HPDE6-E6E7 (cell line): ENCODE measurements around the gene HIGD1B.
A peak's percentile ranks its signal among the peaks of the same experiment; 100 is the strongest.

Experiments
- DNase-seq: peaks from one replicate; pipeline ENCODE4 v3.0.0; 2011; ENCODE audit warnings: missing footprints; ENCODE audit errors: extremely low spot score

The HIGD1B gene

DNA sequence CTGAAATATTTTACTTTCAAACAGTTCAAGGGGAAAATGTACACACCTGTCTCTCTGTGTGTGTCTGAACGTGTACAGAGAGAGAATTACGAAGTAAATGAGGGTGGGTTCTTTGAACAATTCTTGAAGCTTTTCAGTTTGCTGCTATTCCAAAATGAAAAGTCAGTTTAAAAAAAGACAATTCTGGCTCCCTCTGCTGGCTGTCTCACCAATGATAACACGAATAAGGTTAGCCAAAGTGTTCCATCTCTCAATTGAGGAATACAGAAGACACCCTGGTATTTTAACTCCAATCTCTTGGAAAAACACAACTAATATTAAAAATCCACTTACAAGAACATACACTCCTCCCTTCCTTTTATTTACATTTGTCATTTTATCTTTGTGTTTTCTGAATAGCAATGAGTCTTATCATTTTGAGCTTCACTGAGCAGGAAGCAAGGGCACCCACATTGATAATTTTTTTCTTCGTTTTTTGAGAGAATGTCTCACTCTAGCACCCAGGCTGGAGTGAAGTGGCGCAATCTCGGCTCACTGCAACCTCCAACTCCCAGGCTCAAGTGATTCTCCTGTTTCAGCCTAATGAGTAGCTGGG is 31.0 kb downstream of the HIGD1B start:
- DNase-seq, result peak; percentile 32

DNA sequence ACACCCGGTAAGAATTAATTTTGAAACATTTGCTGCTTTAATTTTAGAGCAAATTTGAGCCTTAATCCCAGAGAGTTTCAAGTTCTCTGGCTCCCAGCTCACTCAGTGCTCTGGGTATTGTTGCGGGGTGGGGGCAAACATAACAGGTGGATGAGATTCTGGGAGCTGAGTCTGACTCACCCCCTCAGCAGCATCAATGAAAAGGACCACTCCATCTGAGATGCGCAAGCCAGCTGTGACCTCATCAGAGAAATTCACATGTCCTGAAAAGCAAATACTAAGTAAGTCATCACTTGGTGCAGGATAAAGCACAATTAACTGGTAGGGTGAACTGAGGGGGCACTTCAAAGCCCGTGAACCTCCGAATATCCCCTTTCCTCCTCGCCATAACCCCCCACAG is 31.7 kb downstream of the HIGD1B start:
- no peak for DNase-seq

DNA sequence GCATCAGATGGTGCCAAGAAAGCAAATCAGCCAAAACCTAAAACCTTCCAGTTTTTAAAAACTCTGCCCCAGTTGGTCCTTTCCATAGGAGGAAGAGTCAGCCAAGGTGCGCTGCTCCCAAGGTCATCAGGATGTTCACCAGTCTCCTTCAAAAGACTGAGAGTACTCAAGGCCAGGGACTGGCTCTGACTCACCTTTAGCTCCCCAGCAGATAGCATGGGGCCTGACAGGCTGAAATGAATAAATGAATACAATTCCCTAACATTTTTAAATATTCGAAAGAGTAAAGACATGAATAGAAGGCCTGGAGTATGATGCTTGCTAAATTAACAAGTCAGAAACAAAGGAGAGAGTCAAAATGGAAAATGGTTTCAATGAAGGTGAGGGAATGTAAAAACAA is 32.4 kb downstream of the HIGD1B start:
- DNase-seq, result no peak

DNA sequence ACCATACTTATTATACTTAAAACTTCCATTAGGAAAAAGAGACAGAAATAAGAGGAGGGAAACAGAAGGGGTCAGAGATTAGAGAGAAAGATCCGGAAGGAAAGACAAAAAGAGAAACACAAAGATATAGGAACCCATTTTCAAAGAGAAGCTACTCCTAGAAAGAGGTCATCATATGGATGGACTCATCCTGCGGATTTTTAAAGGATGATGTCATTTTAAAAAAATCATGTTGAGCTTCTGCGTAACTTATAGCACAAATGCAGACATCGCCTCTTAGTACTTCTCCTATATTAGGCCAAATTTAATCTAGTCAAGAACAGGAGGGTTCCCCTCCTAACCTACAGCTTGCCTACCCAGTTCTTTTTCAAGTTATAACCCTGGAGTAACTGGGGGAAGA is 33.5 kb downstream of the HIGD1B start:
- DNase-seq, result no peak

DNA sequence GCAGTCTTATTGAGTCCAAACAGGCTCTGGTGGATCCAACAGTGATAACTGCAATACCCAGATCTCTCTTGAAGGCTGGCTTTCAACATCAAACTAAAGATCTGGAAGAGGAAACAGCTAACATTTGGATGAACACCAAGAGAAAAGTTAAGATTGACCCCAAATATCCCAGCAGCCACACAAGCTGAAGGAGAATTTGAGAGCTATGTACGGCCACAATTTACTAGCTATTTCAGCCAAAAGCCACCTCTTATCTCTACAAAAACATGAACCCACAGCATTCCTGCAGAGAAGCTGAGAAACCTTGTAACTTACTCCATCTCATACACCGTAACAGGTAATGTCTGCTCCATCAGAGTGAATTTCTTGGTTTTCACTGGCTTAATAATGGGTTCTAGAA is 37.3 kb downstream of the HIGD1B start:
- no peak for DNase-seq

DNA sequence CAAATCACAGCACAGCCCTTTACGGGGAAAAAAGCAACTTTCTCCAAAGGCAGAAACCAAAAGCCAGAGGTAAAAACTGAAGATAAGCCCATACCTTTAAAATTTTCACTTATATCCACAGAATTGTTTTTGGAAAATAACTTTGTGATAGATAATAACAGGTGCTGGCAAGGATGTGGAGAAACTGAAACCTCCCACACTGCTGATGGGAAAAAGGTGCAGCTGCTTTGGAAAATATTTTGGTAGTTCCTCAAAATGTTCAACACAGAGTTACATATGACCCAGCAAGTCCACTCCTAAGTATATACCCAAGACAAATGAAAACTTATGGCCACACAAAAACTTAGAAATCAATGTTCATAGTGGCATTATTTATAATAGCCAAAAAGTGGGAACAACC is 39.3 kb downstream of the HIGD1B start:
- no peak for DNase-seq

DNA sequence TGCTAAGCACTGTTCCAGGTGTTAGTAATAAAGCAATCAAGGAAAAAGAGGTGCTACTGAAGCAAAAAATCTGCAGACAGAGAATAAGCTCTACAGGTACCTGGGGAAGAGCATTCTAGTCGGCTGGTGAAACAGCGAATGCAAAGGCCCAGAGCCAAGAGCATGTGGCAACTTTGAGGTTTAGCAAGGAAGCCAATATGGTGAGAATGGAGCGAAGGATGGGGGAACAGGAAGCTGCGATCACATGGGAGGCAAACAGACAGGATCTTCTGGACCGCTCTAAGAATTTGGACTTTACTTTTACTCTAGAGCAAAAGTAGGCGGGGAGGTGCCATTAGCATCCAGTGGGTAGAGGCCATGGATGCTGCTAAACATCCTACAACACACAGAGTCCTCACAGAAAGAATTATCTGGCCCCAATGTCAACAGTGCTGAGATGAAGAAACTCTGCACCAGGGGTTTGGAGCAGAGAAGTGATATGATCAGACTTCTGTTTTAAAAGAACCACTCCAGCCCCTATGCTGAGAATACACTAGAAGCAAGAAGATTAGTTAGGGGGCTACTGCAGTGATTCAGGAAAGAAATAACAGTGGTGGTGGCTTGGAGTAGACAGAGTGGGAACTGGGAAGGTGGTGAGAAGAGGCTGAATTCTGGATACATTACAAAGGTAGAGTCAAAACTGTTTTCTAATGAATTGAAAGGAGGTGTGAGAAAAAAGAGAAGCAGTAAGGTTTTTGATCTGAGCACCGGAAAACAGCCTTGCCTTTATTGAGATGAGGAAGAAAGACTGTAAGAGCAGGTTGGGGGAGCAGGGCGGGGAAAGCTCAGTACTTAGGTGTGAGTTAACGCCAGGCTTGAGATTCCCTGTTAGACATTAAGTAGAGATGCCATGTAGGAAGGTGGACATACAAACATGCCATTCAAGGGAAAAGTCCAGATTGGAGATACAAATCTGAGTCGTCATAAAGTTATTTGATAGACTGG is 40.6 kb downstream of the HIGD1B start:
- DNase-seq, result no peak

DNA sequence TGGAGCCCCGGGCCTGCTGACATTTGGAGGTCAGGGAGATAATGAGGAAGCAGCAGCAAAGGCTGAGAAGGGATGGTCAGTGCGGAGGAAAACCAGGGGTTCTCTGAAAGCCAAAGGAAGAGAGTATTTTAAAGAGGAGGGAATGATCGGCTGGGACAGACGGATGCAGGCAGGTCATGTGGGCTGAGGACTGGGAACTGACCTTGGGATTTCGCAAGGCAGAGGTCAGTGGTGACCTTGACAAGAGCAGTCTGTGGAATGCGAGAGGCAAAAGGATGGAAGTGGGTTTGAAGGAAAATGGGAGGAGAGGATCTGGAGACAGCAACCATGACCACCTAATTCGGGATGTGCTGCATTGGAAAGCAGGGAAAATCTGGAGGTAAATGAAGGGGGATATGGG is 41.3 kb downstream of the HIGD1B start:
- no peak for DNase-seq

DNA sequence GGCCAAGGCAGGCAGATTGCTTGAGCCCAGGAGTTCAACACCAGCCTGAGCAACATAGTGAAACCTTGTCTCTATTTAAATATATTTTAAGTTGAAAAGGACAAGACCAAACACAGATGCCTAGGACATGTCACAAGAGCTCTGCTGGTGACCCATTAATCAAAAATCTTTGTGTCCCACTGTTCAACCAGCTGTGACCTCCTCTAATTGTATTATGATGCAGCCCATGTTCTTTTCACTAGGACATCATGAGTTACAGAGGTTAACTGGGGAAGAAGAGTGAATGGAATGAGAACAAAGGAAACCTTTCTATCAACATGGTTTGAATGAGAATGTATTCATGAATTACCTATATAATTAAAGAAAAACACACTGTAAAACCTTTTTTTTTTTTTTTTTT is 44.6 kb downstream of the HIGD1B start:
- no peak for DNase-seq

DNA sequence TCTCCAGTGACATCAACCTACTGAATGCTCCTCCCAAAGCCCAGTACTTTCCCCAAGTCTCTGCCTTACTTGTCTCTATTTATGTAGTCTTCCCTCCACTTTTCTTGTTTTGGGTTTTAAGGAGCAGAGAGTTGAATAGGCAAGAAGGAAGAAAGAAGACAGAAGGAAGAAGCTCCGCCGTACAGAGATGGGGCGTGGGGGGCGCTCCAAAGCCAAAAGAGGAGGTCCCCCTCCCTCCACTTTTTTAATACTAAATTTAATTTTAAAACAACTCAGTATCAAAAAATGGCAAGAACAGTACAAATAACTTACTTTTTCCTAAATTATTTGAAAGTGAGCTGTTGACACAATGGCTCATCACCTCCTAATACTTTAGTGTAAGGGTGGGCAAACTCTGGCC is 47.0 kb downstream of the HIGD1B start:
- DNase-seq, result no peak

DNA sequence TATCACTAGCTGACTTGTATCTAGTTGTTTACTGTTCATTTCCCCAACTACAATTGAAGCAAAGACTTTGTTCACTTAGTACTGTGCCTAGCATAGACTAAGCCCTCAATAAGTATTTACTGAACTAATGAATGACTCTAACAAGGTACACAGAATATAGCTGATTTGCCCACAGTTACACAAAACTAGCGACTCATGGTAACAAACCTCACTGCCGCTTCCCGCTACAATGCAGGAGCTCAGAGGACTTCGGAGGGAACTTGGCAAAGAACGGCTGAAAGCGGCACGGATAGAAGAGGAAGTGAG is 51.0 kb downstream of the HIGD1B start:
- DNase-seq, result peak; percentile 32

DNA sequence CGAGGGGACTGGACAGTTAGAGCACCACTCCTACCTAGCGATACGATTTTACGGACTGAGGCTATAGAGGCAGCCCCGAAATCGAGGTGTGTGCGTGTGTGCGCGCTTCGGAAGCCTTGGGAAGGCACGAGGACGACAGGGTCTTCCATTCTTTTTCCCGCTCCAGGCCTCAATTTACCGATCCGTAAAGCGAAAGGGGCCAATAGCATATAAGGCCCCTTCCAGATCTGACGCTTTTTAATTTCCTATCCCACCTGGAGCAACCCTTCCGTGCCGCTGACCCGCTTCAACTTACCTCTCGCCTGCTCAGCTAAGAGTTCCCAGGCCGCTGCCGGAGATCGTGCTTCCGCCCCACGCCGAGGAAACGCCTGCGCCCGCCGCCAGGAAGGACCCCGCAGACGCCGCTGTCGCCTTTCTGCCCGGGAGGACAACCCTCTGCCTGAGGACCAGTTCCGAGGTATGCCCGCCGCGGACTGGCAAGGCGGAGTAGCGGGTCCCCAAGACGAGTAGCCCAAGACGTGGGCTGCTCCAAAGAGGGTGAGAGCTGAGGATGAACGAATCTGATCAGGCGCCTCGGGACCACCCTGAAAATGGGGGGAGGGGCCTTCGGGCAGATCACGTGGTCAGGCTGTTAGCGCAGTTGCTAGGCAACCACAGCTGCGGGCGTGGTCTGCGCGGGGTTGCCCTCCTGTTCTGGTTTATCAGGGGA is 51.5 kb downstream of the HIGD1B start, which contains the start of gene EFTUD2:
Gene EFTUD2, minus strand, starts transcription at position 372 of the 709 bp plus-strand sequence. CDS start 4,924 bp downstream, outside the sequence.
- peak; percentile 85 for DNase-seq
